SH-SY5Y (cell line): ENCODE results near the gene LINGO4.

Experiments used
- GATA2 ChIP-seq: IDR thresholded peaks from 2 replicates; pipeline ENCODE4 v1.6.1; 2011; ENCODE audit warnings: mild to moderate bottlenecking, low read depth, low read length
- GATA3 ChIP-seq: IDR thresholded peaks from 2 replicates; pipeline ENCODE4 v1.6.1; 2011; ENCODE audit warnings: low read depth, mild to moderate bottlenecking, low read length, moderate library complexity

DNA sequence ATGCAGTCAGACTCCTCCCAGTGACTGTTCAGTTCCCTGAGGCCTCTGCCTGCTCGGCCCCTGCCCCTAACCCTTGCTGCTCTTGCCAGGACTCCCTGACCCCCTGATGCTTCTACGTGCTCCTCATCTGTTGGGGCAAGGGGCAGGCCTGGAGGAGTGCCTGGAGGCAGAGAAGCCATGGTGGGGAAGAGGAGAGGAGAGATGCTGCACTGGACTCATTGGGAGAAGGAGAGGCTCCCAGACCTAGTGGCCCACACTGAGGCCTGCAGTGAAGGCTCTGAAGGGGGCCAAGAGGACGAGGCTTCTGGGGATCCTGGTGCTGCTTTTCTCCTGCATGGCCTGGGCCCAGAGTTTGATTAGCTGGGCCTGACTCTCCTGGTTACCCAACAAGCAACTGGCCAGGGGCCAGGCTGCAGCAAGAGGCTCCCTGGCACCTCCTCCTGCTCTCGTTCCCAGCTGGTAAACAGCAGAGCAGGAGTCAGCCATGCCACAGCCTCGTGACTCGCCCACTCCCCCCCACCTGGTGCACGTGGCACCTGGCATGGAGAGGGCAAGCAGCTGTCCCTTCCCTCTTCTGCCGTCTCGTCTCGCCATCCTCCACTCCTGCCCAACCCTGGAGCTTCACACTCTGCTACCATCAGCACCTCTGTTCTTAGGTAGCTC lies 27.2 kb upstream of the LINGO4 start:
- no peak for TF ChIP-seq GATA3
- TF ChIP-seq GATA2, result no peak; the same call in 1 of the 2 replicates
